Stimulated activated memory B cell treated with anti-CD40 and anti-IgM and Interleukin-4, amounts not matched to agents 10 μg/mL and 1 μg/mL and 100 μg/mL, for 72 hours (primary cell): ENCODE data around the gene ABLIM2.
A peak's percentile ranks its signal among the peaks of the same experiment; 100 is the strongest.

Source experiments
- ATAC-seq: fragments of 150-1000 bp; cut with Tn5 transposase; 2 replicates; pipeline ENCODE4 v1.10.0; 2021
- H3K27ac Mint-ChIP-seq: one replicate; pipeline ENCODE4 v1.8.0; 2022; ENCODE audit warnings: mild to moderate bottlenecking, mixed read lengths
- H3K27me3 Mint-ChIP-seq: one replicate; pipeline ENCODE4 v1.8.0; 2022; ENCODE audit warnings: mixed read lengths
- H3K36me3 Mint-ChIP-seq: one replicate; pipeline ENCODE4 v1.8.0; 2022; ENCODE audit warnings: mixed read lengths
- H3K4me1 Mint-ChIP-seq: one replicate; pipeline ENCODE4 v1.8.0; 2022; ENCODE audit warnings: mixed read lengths
- H3K4me3 Mint-ChIP-seq: one replicate; pipeline ENCODE4 v1.8.0; 2022; ENCODE audit warnings: mild to moderate bottlenecking, moderate library complexity, mixed read lengths
- H3K9me3 Mint-ChIP-seq: one replicate; pipeline ENCODE4 v1.8.0; 2022; ENCODE audit warnings: mixed read lengths

The ABLIM2 gene

DNA sequence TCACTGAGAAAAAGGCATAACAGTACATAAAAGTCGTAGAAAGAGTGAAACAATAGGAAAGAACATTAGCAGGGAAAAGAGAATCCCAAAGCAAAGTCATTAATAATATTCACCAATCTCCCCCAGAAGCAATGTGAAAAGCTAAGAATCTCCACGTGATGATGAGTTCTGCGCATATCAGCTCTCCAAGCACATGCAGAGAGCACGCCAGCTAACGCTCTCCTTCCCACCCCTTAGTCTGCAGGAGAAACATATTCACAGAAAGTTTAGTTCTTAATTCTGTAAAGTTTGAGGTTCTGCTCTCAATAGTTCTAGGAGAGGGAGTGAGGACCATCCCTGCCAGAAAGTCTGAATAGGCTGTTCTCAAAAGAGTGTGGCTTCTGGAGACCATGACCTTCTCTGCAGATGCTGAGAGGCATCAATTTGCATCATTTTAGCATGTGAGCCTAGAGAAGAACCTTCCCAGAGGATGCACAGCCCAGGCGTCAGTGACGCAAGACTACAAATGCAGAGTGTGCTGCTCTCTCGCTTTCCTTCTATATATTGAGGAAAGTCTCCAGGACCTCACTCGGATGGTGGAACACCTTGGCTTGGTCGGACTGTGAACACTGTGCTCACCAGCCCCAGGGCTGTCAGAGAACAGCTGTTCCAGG, 167.7 kb downstream of the ABLIM2 start:
- no peak for ATAC-seq
- Mint-ChIP-seq H3K4me1 (peaks cover 3% of the 10 kb centered on the region), H3K27me3 (peaks cover 14% of the 10 kb centered on the region), H3K27ac (no peak overlapping the region), H3K36me3 (peaks cover 24% of the 10 kb centered on the region), H3K9me3 (peaks cover 9% of the 10 kb centered on the region), H3K4me3 (no peak overlapping the region)

DNA sequence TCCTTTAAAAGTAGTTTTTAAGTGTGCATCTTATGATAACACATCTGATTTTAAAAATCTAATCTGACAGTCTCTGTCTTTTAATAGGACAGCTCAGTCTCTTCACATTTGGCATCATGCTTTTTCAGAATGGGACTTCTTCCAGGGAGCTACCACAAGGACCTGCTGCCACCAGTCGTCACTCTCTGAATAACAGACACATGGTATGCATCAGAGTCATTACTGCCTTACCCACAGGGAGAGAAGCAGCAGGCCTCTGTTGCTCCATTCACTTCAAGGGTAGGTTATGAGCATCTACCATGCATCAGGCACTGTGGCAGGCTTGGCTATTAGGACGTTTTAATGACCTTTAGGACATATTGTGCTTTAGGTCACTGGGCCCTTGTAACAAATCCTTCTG, 169.0 kb downstream of the ABLIM2 start:
- Mint-ChIP-seq H3K4me1 (peaks cover 7% of the 10 kb centered on the region), H3K4me3 (no peak overlapping the region), H3K27ac (no peak overlapping the region), H3K36me3 (peaks cover 24% of the 10 kb centered on the region), H3K9me3 (peaks cover 9% of the 10 kb centered on the region), H3K27me3 (peaks cover 24% of the 10 kb centered on the region)
- no peak for ATAC-seq

DNA sequence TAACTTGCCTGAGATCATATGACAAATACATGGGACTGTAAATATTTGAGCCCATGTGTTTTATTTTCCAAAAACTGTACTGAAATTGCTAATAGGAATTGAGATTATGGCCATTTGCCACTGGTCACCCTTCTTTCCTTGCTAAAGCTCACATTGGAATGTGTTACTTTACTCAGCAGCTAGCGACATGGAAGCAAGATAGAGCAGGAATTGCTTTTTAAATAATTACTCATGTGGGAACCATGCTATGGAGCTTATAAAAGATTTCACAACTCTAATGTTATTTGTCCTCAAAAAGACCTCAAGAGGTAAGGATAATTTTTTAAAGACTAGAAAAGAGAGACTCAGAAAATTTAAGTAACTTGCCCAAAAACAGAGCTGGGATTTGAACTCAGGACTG, 170.2 kb downstream of the ABLIM2 start:
- no peak for ATAC-seq
- Mint-ChIP-seq H3K27ac (no peak overlapping the region), H3K4me1 (peaks cover 7% of the 10 kb centered on the region), H3K36me3 (peaks cover 24% of the 10 kb centered on the region), H3K4me3 (no peak overlapping the region), H3K27me3 (peaks cover 25% of the 10 kb centered on the region), H3K9me3 (peaks cover 9% of the 10 kb centered on the region)

DNA sequence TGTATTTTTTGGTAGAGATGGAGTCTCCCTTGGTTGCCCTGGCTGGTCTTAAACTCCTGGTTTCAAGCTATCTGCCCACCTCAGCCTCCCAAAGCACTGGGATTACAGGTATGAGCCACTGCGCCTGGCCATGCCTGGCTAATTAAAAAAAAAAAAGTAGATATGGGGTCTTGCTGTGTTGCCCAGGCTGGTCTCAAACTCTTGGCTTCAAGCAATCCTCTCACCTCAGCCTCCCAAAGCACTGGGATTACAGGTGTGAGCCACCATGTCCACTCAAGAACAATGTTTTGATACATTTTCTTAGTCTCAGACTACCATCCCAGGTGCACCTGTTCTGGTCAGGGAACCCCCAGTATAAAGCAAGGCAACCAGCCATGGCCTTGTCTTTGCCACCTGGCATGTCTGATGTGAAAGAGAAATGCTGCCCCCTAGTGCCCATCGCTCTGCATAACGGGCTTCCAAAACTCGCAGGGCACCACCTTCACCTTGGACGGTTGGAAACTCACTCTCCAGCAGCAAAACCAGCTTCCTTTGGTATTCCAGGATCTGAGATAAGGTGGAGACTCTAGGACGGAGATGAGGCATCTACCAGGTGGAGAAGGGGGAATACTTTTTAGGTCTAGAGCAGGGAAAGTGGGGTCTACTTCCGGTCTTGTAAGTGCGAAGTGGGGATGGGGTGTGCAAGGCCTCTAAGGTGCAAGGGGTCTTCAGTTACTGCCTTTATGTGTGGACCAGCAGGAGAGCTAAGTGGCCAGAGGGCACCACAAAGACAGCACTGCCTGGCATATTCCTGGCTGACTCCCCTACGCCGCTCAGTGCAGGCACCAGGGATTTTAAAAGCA, 171.2 kb downstream of the ABLIM2 start:
- Mint-ChIP-seq H3K27me3 (peaks cover 32% of the 10 kb centered on the region), H3K4me3 (no peak overlapping the region), H3K4me1 (peaks cover 7% of the 10 kb centered on the region), H3K27ac (no peak overlapping the region), H3K36me3 (peaks cover 21% of the 10 kb centered on the region), H3K9me3 (peaks cover 9% of the 10 kb centered on the region)
- peak; percentile 58 for ATAC-seq

DNA sequence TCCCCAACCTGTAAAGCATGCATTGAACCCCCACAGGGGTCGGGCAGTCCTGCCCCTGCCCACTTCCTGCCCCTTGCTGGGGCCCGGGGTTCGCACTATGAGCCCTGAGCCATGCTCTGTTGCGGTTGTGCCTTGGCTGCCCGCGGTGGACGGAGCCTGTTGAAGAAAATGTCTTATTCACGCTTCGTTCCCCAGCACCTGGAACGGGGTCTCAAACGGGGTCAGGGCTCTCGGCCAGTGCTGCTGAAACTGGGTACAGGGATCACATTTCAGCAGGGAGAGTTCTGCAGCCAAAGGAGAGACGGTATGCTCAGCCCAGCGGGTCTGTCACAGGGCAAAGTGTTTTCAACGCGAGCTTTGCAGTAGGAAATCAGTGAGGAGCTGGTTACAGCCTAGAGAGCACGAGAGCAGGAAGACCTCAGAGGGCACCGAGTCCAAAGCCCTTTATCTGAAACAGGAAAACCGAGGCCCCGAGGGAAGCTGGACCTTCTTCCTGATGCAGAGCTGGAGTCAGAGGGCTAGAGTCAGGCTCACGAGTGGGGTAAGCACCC, 172.6 kb downstream of the ABLIM2 start:
- peaks cover 39% of the 10 kb centered on the region for H3K27me3 Mint-ChIP-seq
- H3K36me3 Mint-ChIP-seq, result peaks cover 9% of the 10 kb centered on the region
- H3K4me3 Mint-ChIP-seq, result no peak overlapping the region
- H3K4me1 Mint-ChIP-seq, result peaks cover 11% of the 10 kb centered on the region
- H3K27ac Mint-ChIP-seq, result no peak overlapping the region
- peaks cover 9% of the 10 kb centered on the region for H3K9me3 Mint-ChIP-seq
- ATAC-seq, result no peak

DNA sequence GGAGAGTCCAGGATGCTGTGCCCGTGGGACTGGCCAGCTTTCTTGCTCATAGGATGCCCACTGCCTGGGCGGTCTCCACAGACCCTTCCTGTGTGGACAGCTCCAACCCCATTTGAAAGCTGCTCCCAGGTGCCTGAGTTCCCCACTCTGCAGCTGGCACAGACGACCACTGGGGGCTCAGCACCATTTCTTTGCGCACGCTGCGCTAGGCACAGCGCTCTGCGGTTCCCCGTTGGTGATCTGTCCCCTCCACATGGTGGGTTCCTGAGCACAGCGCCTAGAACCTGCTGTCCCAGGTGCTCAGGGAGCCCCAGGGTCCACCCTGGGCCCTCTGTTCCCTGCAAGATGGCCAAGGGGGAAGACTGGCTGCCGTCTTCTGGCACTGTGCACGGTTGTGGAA, 173.5 kb downstream of the ABLIM2 start:
- peaks cover 4% of the 10 kb centered on the region for H3K9me3 Mint-ChIP-seq
- peaks cover under 1% of the 10 kb centered on the region for H3K36me3 Mint-ChIP-seq
- peaks cover 11% of the 10 kb centered on the region for H3K4me1 Mint-ChIP-seq
- no peak overlapping the region for H3K4me3 Mint-ChIP-seq
- H3K27me3 Mint-ChIP-seq, result peaks cover 39% of the 10 kb centered on the region
- no peak overlapping the region for H3K27ac Mint-ChIP-seq
- ATAC-seq, result peak; percentile 6

DNA sequence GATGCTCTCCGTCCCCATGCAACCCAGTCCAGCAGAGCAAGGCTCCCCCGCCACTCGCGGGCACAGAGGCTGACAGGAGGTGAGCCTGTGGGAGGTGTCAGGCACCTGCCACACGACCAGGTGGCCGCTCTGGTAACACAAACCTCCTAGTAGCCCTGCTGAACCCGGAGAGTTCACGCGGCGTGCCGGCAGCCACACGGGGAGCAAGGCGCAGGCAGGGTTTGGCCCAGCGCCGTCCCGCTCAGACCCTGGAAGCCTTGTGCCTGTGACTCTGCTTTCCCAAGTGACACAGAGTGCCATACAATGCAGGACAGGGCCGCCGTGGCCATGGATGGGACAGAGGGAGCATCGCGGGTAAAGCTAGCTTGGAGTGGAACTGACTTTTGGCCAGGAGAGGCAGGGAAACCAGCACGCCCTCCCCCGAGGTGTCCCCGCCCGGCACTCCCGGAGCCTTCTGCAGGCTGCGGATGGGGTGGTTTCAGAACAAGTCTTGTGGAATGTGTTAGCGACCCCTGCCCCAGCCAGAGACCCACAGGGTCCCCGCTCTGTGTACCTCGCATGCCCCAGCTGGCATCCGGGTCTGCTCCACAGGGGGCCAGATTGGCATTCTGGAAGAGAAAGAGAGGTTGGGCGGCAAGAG, 174.2 kb downstream of the ABLIM2 start:
- H3K27me3 Mint-ChIP-seq, result peaks cover 39% of the 10 kb centered on the region
- ATAC-seq, result peak; percentile 25
- peaks cover 11% of the 10 kb centered on the region for H3K4me1 Mint-ChIP-seq
- no peak overlapping the region for H3K4me3 Mint-ChIP-seq
- H3K27ac Mint-ChIP-seq, result no peak overlapping the region
- peaks cover under 1% of the 10 kb centered on the region for H3K9me3 Mint-ChIP-seq
- no peaks in the 10 kb centered on the region for H3K36me3 Mint-ChIP-seq

DNA sequence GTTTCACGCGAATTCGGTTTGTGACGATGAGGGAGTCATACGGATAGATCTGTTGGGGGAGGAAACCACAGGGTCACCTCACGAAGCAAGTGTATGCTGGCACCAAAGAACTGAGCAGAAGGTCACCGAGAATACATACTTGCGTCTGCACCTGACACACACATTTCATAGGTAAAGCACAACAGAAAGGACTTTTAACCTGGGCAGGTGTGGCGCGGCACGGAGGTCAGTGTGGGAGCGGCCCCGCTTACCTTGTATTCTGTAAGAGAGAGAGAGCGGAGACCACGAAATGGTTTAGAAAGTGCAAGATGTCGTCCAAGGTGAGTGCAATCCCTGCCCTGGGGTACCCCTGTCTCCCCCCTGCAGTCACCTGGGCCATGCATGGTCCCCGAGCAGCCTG, 175.3 kb downstream of the ABLIM2 start:
- Mint-ChIP-seq H3K4me3 (no peak overlapping the region), H3K27me3 (peaks cover 39% of the 10 kb centered on the region), H3K27ac (no peak overlapping the region), H3K36me3 (no peaks in the 10 kb centered on the region), H3K4me1 (peaks cover 13% of the 10 kb centered on the region), H3K9me3 (no peaks in the 10 kb centered on the region)
- ATAC-seq, result no peak

DNA sequence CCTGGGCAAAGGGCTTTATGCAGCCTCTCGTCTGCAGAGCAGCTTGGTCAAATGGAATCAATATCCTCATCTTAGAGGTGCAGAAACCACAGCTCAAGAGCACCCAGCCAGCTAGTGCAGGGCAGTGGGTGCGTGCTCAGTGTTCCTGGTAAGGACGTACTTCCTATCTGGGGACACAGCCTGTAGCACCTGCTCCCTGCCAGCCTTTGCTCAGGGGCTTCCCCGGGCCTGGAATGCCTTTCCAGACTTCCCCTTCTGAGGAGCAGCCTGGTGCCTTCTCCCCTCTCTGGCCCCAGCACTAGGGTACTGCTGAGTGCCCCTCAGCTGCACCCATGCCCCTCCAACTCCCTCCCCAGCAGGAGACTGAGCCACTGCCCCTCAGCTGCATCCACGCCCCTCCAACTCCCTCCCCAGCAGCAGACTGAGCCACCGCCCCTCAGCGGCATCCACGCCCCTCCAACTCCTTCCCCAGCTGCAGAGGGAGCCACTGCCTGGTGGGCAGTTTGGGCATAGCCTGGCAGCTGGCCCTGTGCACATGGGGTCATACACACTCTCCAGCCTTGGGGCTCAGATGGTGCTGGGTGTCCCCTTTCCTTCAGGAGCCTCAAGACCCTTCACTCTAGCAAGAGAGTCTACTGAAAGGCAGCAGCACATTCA, 176.7 kb downstream of the ABLIM2 start:
- Mint-ChIP-seq H3K9me3 (peaks cover 4% of the 10 kb centered on the region), H3K27ac (no peak overlapping the region), H3K36me3 (peaks cover 4% of the 10 kb centered on the region), H3K4me1 (peaks cover 18% of the 10 kb centered on the region), H3K4me3 (no peak overlapping the region), H3K27me3 (peaks cover 31% of the 10 kb centered on the region)
- no peak for ATAC-seq

DNA sequence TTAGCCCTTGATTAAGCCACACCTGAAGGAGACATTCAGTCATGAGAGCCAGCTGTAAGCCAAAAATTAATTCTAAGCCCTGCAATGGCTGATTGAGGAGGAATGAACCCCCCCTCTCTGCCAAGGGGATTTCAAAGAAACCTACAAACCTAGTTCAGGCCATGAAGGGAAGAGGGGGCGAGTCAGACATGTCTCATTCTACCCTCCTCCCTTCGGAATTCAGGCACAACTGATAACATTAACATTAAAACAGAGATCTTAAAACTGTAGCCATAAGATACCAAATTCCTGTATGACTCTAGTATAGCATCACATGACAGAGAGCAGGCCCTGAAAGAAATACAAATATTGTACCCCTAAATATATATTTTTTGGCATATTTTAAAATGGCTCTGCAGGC, 178.6 kb downstream of the ABLIM2 start:
- Mint-ChIP-seq H3K4me3 (no peak overlapping the region), H3K4me1 (peaks cover 11% of the 10 kb centered on the region), H3K9me3 (peaks cover 8% of the 10 kb centered on the region), H3K27me3 (peaks cover 16% of the 10 kb centered on the region), H3K27ac (no peak overlapping the region), H3K36me3 (peaks cover 19% of the 10 kb centered on the region)
- no peak for ATAC-seq

DNA sequence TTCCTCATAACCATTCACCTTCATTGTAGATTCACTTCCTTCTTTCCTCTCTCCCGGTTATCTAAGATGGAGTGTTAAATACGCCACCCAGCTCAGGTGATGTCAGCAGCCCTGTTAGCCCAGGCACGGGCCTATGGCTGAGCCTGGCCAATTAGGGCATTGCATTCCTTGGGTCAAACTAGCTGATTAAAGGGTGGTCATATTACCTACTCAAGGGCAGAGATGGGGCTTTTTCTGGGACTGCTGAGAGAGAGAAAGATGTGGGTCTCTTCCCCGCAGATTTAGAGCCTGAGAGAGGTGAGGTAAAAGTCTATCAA, 179.0 kb downstream of the ABLIM2 start:
- H3K4me1 Mint-ChIP-seq, result peaks cover 11% of the 10 kb centered on the region
- peaks cover 14% of the 10 kb centered on the region for H3K27me3 Mint-ChIP-seq
- peaks cover 8% of the 10 kb centered on the region for H3K9me3 Mint-ChIP-seq
- peaks cover 19% of the 10 kb centered on the region for H3K36me3 Mint-ChIP-seq
- H3K27ac Mint-ChIP-seq, result no peak overlapping the region
- no peak for ATAC-seq
- no peak overlapping the region for H3K4me3 Mint-ChIP-seq

DNA sequence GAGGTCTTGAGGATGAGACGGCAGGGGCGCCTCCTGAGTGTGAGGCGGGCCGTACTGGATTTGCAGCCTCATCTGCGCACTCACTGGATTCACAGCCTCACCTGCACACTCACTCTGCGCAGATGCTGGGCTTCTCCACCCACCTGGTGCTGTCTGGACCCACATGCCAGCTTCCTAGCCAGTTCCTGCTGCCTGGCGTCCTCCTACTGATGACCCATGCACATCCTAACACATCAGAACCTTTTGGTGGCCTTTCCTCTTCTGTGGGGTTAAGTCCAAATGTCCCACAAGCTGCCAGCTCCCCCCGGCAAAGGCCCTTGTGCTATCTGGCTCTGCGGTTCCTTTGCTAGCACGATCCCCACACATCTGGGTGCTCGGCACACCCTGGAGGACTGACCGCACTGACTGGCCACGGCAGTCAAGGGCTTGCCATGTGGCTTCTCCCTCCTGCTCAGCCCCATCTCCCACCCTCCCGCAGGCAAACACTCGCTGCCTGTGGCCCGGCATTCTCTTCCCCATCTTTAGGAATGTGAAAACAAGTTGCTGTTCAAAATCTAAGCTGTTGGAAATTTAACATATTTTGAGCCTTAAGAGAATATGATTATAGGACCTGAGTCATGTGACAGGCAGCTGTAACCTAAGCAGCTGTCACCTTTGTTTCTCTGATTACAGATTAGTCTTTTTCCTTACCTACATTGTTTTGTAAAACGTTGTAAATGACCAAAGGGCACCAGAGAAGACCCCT, 179.5 kb downstream of the ABLIM2 start:
- Mint-ChIP-seq H3K27ac (no peak overlapping the region), H3K36me3 (peaks cover 19% of the 10 kb centered on the region), H3K4me1 (peaks cover 11% of the 10 kb centered on the region), H3K9me3 (peaks cover 8% of the 10 kb centered on the region), H3K27me3 (peaks cover 14% of the 10 kb centered on the region), H3K4me3 (no peak overlapping the region)
- no peak for ATAC-seq

DNA sequence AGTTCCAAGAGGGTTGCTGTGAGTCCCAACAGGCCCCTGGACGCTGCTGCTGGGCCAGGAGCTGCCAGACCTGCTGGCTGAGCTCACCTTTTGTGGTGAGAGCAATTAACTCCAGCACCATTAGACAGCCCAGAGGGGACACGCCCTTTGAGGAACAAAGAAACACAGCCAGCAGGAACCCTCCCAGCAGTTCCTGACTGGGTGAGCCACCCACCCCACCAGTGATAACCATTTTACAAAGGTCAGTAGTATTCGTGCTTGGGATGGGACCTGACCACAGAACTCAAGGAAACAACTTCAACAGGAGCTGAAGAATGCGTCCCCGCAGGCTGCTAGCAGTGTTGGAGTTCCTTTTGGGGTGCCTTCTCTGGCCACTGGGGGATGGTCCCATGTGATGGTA, 180.1 kb downstream of the ABLIM2 start:
- Mint-ChIP-seq H3K36me3 (peaks cover 19% of the 10 kb centered on the region), H3K4me3 (no peak overlapping the region), H3K4me1 (peaks cover 11% of the 10 kb centered on the region), H3K9me3 (peaks cover 8% of the 10 kb centered on the region), H3K27me3 (peaks cover 14% of the 10 kb centered on the region), H3K27ac (no peak overlapping the region)
- ATAC-seq, result peak; percentile 47

DNA sequence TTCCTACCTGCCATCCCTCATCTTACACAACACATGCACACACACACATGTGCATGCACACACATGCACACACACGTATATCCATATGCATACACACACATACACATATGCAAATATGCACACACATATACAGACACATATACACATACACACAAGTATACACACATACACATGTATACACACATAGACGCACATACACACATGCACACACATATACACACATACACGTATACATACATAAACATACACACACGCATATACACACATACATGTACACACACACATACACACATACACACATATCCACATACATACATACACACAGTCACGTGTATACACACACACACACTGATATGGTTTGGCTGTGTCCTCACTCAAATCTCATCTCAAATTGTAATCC, 182.0 kb downstream of the ABLIM2 start:
- ATAC-seq, result no peak
- Mint-ChIP-seq H3K4me3 (no peak overlapping the region), H3K27ac (no peak overlapping the region), H3K9me3 (peaks cover 8% of the 10 kb centered on the region), H3K27me3 (peaks cover 9% of the 10 kb centered on the region), H3K4me1 (peaks cover 6% of the 10 kb centered on the region), H3K36me3 (peaks cover 19% of the 10 kb centered on the region)
